Activated T-helper 1 cell treated with Interleukin-2 at 50 U/mL for 16 hours (primary cell): ENCODE data around the gene SLC27A5.
"Not testable (repeated sequence)": the region's sequence is repeated elsewhere in the genome, so short reads cannot be mapped to it uniquely, and the experiment has no call there.

ENCODE experiments used
- DNase-seq: peaks from one replicate; pipeline ENCODE4 v3.0.0-alpha.2; 2020; ENCODE audit warnings: low read depth

SLC27A5 gene

DNA sequence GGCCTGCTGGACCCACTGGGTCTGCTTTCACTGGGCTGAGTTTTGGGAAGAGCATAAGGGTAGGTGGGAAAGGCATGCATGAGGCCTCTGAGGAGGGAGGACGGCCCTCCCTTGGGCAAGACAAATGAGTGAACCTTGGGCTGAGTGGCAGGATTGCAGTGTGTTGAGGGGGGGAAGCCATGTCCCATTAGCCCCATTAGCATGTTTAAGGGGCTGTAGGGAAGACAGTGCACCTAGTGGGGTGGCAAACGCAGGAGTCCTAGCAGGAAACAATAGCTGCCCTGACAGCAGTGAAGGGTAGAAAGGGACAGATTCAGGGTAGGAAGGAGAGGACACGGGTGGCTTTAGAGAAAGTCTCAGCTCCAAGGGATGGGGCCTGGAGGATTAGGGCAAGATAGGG lies 10.9 kb upstream of the SLC27A5 start:
- DNase-seq: no peak

DNA sequence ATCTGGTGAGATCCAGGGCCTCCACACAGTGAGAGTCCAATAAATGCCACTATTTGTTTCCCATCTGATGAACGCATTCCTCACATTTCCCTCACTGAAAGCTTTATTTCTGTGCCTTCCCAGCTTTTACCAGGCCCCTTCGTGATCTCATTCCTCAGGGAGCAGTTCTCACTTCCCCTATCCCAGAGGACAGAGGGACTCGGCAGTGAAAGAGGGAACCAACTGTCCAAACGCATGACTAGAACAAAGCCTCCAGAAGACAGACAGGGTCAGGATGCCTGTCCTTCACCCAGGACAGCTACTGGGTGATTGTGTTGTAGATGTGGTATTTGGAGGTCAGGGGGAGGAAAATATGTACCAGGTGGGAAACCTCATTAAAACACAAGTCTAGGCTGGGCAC lies 9.9 kb upstream of the SLC27A5 start:
- DNase-seq: no peak

DNA sequence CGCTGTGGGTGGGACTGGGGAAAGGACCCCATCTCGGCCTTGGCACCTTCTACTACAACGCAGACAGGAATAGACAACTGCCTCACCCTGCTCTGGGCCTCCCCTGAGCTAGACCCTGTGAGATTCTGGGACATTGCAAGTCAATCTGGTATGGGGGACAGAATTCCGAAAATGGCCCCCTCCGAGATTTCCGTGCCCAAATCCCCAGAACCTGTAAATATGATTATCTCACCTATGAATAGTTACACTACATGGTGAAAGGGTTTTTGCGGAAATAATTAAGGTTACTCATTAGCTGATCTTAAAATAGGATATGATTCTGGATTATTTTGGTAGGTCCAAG lies 8.4 kb upstream of the SLC27A5 start:
- DNase-seq: no peak

GRCh38 chr19:58519355-58520256 lies 7.8 kb upstream of the SLC27A5 start, which contains the start of gene ZBTB45:
TSS of gene ZBTB45 (minus strand) at chr19:58519810. CDS start at chr19:58517673, 2,137 bp downstream.
- peak; percentile 76 for DNase-seq

DNA sequence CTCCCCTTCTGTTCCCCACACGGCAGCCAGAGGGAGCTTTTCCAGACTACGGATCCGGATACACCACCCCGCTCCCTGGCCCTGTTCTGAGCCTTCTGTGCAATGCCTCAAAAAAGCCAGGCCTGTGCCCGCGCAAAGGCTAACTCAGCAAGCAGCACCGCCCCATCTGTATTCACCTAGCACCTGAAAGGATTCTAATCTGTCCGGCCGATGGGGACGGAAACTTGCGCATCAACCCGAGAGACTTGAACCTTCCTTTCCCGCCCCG lies 7.2 kb upstream of the SLC27A5 start:
- DNase-seq: peak; percentile 17

GRCh38 chr19:58518256-58519086 lies 6.7 kb upstream of the SLC27A5 start:
- no peak for DNase-seq

- DNase-seq: no peak
Measured at GRCh38 chr19:58516964-58517833, 5.4 kb upstream of the SLC27A5 start.

GRCh38 chr19:58516246-58516836 lies 4.5 kb upstream of the SLC27A5 start:
- no peak for DNase-seq

DNA sequence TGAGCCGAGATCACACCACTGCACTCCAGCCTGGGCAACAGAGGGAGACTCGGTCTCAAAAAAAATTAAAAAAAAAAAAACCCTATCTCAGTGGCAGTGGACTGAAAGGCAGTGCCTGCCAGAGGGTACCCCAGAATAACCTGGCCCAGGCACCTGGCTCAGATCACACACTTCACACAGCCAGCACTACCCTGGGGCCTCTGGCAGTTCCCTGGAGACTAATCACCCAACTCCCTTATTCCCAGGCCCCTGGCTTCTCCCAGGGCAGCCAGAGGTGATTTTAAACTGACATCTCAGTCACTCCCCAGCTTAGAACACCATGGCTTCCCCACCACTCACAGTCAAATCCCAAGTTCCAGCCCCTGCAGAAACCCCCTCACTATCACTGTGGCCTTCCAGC lies 3.5 kb upstream of the SLC27A5 start:
- DNase-seq: no peak

- DNase-seq: no peak
Measured at GRCh38 chr19:58514564-58515022, 2.8 kb upstream of the SLC27A5 start.

DNA sequence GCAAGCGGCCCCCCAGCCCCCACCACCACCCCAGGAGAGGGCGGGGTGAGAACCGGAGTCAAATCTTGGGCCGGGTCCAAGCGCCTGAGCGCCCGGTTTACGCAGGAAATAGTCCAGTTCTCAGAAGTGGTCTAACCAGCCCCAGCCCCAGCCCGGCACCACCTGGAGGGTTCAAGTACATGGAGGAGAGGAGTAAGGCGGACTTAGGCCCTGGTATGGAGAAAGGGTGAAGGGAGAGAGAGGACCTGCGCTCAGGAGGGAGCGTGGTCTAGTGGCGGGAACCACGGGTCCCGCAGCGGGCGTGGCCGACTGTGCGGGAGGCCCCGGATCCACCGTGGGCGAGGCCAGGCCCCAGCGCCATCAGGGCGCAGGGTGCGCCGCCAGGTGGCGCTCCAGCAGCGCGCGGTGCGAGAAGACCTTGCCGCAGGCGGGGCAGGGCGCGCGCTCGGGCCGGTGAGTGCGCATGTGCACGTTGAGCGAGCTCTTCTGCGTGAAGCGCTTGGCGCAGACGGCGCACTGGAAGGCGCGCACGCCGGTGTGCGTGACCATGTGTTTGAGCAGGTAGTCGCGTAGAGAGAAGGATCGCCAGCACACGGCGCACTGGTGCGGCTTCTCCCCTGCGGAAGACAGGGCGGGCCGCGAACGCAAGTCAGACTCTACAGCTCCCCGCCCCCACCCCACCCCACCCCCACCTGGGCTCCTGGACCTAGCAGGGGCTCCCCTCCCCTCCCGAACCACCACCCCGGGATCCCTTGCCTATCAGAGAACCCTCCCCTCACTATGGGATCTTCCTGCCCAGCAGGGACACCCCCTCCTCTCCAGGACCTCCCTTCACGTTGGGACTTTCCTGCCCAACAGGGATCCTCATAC lies 2.1 kb upstream of the SLC27A5 start:
- DNase-seq: peak; percentile 92

DNA sequence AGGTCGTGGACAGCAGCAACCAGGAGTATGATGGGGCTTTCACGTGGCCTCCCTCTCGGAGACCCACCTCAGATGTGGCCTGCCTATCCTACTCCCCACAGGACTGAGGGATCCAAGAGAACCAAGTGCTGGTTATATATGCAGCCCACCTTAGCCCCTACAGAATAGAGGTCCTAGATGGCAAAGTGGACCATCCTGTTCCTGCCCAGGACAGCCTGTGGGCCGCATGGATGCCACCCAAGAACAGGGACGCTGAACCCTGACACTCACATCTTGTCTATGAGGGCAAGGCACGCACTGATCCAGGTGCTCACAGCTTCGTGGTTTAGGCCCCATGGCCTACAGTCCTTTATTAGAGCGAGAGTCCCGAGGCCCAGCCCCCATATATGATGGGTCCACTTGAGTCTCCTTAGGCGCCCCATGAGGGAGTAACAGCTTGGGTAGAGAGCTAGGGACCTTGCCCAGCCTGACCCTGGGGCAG lies 1.5 kb upstream of the SLC27A5 start:
- DNase-seq: no peak

DNA sequence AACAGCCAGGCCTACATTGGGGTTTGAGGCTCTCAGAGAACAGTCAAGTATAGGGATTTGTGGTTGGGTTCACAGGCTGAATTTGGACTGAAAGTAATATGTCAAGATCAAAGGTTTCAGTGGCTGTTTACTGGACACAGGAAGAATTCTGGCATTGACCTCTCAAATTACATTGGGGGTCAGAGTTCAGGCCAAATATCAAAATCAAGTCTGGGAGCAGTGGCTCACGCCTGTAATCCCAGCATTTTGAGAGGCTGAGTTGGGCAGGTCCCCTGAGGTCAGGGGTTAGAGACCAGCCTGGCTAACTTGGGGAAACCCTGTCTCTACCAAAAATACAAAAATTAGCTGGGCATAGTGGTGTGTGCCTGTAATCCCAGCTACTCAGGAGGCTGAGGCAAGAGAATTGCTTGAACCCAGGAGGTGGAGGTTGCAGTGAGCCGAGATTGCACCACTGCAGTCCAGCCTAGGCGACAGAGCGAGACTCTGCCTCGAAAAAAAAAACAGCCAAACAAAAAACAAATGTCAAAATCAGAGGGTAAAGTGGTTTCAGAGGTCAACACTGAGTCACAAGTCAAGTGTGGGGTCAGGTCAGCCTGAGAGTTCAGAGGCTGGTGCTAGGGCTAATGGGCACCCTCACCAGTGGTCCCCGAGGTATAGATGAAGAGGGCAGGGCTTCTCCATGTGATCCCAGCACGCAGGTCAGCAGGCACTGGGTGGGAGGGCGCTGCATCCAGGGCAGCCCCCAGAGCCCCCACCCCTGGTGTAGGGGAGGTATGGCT lies 1.5 kb downstream of the SLC27A5 start:
- no peak for DNase-seq

DNA sequence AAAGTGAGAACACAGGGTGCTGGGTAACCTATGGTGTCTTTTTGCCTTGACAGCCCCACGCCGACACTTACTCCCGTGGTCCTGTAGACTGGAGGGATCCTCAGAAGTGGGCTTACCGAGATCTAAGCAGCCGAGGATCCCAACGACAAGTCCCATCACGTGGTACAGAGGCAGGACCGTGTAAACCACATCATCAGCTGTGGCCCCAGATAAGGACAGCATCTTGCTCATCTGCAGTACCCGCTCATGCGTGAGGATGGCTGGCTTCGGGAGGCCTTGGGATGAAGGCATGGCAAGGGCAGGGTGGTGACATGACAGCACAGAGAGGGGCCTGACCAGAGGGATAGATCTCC lies 2.1 kb downstream of the SLC27A5 start:
- no peak for DNase-seq

DNA sequence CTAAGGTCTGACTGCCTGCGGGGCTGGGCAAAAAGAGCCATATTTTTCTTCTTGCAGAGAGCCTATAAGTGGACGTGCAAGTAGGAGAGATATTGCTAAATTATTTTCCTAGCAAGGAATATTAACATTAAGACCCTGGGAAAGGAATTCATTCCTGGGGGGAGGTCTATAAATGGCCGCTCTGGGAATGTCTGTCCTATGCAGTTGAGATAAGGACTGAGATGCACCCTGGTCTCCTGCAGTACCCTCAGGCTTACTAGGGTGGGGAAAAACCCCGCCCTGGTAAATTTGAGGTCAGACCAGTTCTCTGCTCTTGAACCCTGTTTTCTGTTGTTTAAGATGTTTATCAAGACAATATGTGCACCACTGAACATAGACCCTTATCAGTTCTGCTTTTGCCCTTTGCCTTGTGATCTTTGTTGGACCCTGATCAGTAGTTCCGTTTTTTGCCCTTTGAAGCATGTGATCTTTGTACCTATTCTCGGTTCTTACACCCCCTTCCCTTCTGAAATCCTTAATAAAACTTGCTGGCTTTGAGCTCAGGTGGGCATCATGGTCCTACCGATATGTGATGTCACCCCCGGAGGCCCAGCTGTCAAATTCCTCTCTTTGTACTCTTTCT lies 4.1 kb downstream of the SLC27A5 start:
- DNase-seq: not testable (repeated sequence)

DNA sequence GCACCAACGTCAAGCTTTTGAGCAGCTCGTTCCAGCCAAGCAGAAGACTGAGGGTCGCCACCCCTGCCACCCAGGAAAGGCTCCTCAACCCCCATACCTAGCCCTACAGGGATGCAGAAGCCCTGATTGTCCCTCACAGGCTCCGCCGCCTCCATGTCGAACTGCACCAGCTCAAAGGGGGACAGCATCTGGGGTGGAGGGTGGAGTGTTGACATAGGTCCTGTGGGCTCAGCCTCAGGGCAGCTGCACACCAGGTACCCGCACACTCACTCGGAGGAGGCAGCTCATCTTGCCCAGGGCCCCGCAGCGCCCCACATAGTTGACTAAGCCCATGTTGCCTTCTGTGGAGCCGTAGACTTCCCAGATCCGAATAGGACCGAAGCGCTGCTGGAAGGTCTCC lies 11.6 kb downstream of the SLC27A5 start:
- DNase-seq: no peak

- peak; percentile 82 for DNase-seq
Measured at GRCh38 chr19:58499021-58499927, 12.5 kb downstream of the SLC27A5 start.

DNA sequence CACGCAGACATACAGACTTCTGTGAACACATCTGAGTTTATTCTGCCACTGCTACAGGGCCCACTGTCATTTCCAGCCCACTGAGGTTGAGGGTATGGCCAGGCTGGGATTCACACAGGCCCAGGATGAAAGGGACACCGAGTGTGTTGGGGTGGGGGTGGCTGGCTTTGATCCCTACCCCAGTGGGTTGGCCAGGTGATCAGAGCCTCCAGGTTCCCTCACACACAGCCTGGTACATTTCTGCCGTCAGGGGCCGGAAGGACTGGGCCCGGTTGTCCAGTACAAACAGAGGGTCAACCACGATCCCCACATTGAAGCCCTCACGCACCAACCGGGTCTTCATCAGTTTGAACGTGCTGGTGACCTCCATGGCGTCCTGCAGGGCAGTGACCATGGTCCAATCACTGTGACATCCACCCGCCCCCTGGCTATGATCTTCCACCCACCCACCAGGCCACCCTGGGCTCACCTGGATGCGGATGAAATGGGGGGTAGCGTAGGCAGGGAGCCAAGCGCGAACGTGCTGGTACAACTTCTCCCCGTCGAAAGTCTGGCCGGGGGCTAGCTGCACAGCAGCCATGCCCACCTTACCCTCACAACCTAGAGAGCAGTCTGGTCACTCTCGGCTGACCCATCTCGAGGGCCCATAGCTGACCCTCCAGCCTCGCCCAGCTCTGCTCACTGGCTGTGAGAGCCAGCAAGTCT lies 13.3 kb downstream of the SLC27A5 start:
- DNase-seq: no peak
